ENCODE data around the gene BORCS5.

Gene BORCS5

DNA sequence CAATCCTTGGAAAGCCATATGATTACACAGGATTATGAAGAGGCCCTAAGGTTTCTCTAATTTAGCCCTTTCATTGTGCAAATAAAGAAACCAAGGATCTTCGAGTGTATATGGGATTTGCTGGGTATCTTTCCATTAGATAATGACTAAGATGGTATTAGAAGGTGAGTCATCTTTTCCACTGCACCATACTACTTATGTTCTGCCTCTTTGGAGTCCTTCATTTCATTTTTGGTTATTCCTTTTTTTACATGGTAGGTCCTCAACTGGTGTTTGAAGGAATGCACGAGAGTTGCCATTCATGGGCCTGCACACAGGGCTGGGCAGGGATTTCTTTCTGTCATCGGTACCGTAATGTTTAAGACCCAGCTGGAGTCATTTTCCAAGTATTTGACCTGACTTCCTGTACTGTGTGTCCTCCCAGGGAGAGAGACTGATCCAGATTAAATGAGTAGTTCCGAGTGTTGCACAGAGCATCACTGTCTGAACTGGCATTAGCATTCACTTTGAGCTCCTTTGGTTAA, 85.7 kb downstream of the BORCS5 start:
- H3K27ac ChIP-seq: peak overlapping the region; percentile 24; the same call in 1 of the 2 replicates
- TF ChIP-seq, protein P1, sequence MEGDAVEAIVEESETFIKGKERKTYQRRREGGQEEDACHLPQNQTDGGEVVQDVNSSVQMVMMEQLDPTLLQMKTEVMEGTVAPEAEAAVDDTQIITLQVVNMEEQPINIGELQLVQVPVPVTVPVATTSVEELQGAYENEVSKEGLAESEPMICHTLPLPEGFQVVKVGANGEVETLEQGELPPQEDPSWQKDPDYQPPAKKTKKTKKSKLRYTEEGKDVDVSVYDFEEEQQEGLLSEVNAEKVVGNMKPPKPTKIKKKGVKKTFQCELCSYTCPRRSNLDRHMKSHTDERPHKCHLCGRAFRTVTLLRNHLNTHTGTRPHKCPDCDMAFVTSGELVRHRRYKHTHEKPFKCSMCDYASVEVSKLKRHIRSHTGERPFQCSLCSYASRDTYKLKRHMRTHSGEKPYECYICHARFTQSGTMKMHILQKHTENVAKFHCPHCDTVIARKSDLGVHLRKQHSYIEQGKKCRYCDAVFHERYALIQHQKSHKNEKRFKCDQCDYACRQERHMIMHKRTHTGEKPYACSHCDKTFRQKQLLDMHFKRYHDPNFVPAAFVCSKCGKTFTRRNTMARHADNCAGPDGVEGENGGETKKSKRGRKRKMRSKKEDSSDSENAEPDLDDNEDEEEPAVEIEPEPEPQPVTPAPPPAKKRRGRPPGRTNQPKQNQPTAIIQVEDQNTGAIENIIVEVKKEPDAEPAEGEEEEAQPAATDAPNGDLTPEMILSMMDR (IDR thresholded peaks at IDR 0.05; ENCODE audit: low read depth, low read length): no peak
- DNase-seq: peak; percentile 33

DNA sequence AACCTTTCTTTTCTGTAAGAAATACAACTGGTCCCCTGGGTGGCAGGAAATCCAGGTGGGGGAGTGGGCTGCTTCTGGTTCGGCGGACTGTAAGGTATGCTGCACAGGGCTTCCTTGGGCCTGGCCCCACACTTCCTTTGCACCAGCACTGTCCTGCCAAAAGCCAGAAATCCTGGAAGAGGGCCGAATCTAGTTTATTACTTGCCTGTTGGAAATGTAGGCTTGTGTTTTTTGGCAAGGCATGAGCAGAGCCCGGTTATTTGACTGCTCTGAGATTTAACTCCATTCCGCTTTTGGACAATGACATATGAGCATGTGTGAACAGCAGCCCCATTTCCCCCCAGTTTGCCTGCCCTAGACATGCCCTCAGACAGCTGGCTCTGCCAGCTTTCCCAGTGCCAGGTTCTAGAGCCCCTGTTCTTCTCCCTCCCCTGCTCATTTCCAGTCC, 86.6 kb downstream of the BORCS5 start:
- no peak overlapping the region for H3K4me3 ChIP-seq (ENCODE audit: low read depth, low read length)
- no peak for DNase-seq
- no peaks in the 10 kb centered on the region for H3K27me3 ChIP-seq (ENCODE audit: insufficient read depth, low read depth, severe bottlenecking)
- no peaks in the 10 kb centered on the region for H3K9me3 ChIP-seq (ENCODE audit: severe bottlenecking)
- H3K27ac ChIP-seq: no peak overlapping the region
- no peaks in the 10 kb centered on the region; the same call in 1 of the 2 replicates for H3K36me3 ChIP-seq
- TF ChIP-seq, protein P1 (IDR thresholded peaks at IDR 0.05; ENCODE audit: low read depth, low read length): no peak

More for the DNA sequence above, 85.7 kb downstream of the BORCS5 start:
- H3K36me3 ChIP-seq: no peaks in the 10 kb centered on the region; the same call in 1 of the 2 replicates
- no peaks in the 10 kb centered on the region for H3K27me3 ChIP-seq (ENCODE audit: insufficient read depth, low read depth, severe bottlenecking)
- no peaks in the 10 kb centered on the region for H3K9me3 ChIP-seq (ENCODE audit: severe bottlenecking)
- H3K4me3 ChIP-seq (ENCODE audit: low read depth, low read length): no peak overlapping the region

DNA sequence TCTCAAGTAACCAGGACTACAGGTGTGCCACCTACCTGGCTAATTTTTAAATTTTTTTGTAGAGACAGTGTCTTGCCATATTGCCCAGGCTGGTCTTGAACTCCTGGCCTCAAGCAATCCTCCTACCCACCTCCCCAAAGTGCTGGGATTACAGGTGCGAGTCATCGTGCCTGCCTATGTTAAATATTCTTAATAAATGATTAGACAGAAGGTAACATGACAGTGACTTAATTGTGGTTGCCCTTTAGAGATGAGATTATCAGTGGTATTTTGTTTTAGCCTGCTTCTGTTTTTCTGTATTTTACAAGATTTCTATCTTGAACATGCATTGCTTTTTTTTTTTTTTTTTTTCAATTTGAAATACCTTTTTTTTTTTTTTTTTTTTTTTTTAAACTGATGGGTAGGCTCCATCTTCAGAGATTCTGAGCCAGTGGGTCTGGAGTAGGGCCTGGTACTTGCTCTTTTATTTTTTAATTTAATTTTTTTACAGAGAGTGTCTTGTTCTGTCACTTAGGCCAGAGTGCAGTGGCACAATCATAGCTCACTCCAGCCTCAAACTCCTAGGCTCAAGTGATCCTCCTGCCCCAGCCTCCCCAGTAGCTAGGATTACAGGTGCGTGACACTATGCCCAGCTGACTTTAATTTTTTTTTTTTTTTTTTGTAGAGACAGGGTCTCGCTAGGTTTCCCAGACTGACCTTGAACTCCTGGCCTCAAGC, 88.4 kb downstream of the BORCS5 start:
- no peaks in the 10 kb centered on the region; the same call in 1 of the 2 replicates for H3K36me3 ChIP-seq
- no peak overlapping the region for H3K27ac ChIP-seq
- DNase-seq: no peak

DNA sequence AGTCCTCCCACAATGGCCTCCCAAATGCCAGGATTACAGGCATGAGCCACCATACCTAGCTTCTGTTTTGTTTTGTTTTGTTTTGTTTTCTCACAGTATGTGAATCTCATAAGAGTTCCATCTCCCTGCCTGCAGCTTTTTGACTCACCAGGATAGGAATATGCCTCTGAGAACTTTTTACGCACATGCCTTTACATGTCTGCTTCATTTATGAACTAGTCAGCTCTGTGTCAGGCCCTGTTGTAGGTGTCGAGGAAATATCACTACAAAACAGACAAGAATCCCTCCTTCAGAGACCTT, 89.0 kb downstream of the BORCS5 start:
- TF ChIP-seq, protein P1 (IDR thresholded peaks at IDR 0.05; ENCODE audit: low read depth, low read length): no peak
- Histone ChIP-seq H3K27ac (no peak overlapping the region), H3K36me3 (no peaks in the 10 kb centered on the region; the same call in 1 of the 2 replicates), H3K9me3 (ENCODE audit: severe bottlenecking) (no peaks in the 10 kb centered on the region), H3K27me3 (ENCODE audit: insufficient read depth, low read depth, severe bottlenecking) (no peaks in the 10 kb centered on the region), H3K4me3 (ENCODE audit: low read depth, low read length) (no peak overlapping the region)
- DNase-seq: no peak

More for the DNA sequence above, 88.4 kb downstream of the BORCS5 start:
- TF ChIP-seq, protein P1 (IDR thresholded peaks at IDR 0.05; ENCODE audit: low read depth, low read length): no peak
- H3K9me3 ChIP-seq (ENCODE audit: severe bottlenecking): no peaks in the 10 kb centered on the region
- no peak overlapping the region for H3K4me3 ChIP-seq (ENCODE audit: low read depth, low read length)
- H3K27me3 ChIP-seq (ENCODE audit: insufficient read depth, low read depth, severe bottlenecking): no peaks in the 10 kb centered on the region

DNA sequence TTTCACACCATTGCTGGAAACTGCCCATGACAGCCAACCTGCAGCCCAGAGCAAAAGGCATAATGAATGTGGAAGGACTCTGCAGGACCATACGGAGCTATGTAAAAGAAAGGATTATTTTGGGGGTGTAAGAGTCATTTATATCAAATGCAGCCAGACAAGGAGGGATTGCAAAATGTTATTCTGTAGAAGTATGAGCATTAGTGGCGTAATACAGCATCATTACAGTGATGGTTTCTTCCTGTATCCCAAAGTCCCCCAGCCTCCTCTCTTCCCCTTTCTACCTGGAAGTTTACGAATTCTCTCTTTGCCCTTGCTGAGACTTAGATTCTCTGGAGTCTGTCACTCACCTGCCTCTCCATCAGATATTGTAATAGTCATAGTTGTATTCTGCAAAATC, 89.9 kb downstream of the BORCS5 start:
- TF ChIP-seq, protein P1 (IDR thresholded peaks at IDR 0.05; ENCODE audit: low read depth, low read length): no peak
- no peak for DNase-seq
- H3K27me3 ChIP-seq (ENCODE audit: insufficient read depth, low read depth, severe bottlenecking): no peaks in the 10 kb centered on the region
- H3K36me3 ChIP-seq: no peaks in the 10 kb centered on the region
- no peaks in the 10 kb centered on the region for H3K9me3 ChIP-seq (ENCODE audit: severe bottlenecking)
- no peak overlapping the region for H3K27ac ChIP-seq
- no peak overlapping the region for H3K4me3 ChIP-seq (ENCODE audit: low read depth, low read length)
